K562 (cell line): ENCODE results near the gene GRB14. TPM values are rescaled to one million over a fixed set of nuclear protein-coding genes. Genes with fewer than 3 reads are reported as not detected.

Experiments used
- COPS2 ChIP-seq: fragments of 450-650 bp; conservative IDR thresholded peaks from 2 replicates; pipeline ENCODE4 v1.6.1; 2016; ENCODE audit warnings: mild to moderate bottlenecking, moderate library complexity
- E4F1 ChIP-seq: fragments of 250-450 bp; sonication (Bioruptor Pico); IDR thresholded peaks from 2 replicates; pipeline ENCODE4 v1.5.0; 2021; ENCODE audit warnings: mild to moderate bottlenecking, borderline replicate concordance
- SMARCC2 ChIP-seq: fragments of 450-650 bp; IDR thresholded peaks from 2 replicates; pipeline ENCODE4 v1.6.1; 2017; ENCODE audit warnings: antibody characterized with exemption, moderate library complexity, mild to moderate bottlenecking, low read depth
- ZFPM2 ChIP-seq: fragments of 250-450 bp; sonication (Bioruptor Pico); IDR thresholded peaks from 2 replicates; pipeline ENCODE4 v1.5.1; 2022; ENCODE audit warnings: mild to moderate bottlenecking
- ZNF449 ChIP-seq: fragments of 250-450 bp; sonication (Bioruptor Pico); IDR thresholded peaks from 2 replicates; pipeline ENCODE4 v1.8.0; 2022; ENCODE audit warnings: moderate library complexity, mild to moderate bottlenecking, inconsistent platforms
- ZNF830 ChIP-seq: fragments of 250-450 bp; sonication (Bioruptor Pico); IDR thresholded peaks from 2 replicates; pipeline ENCODE4 v1.5.0; 2021; ENCODE audit warnings: mild to moderate bottlenecking
- polyA plus RNA-seq, 8 experiments: library from polyadenylated mRNA; depleted of rRNA in 4 of 8; stranded (reverse) in 5 of 8; unstranded in 3 of 8; fragments of >200 nt; fragmentation: Nextera tagmentation in 2 of 8; fragmentation: Illumina TruSeq in 1 of 8; extraction: Ambion mirVana in 2 of 8; extraction: Trizol in 1 of 8; gene quantifications; 2 replicates each; pipeline versions ENCODE4 v1.2.1 to v1.2.3, GENCODE V29; 2011 to 2014; ENCODE audit warnings: inconsistent platforms in 1 of 8, missing spikeins in 1 of 8
- total RNA-seq, 7 experiments: library from RNA; depleted of rRNA in 6 of 7; stranded (reverse); fragments of >200 nt in 6 of 7; fragmentation: Illumina TruSeq in 2 of 7; extraction: Trizol in 2 of 7; gene quantifications; 2 replicates each; pipeline versions ENCODE4 v1.2.1 to v1.2.3, GENCODE V29; 2011 to 2021; ENCODE audit warnings: low replicate concordance in 1 of 7
- TF ChIP-seq, protein P1 (sequence below): fragments of 450-650 bp; IDR thresholded peaks from 2 replicates; pipeline ENCODE4 v1.6.1; 2016; ENCODE audit warnings: low read depth

Gene GRB14
- total and polyA plus RNA-seq, 9 of the 15 experiments (the other 6 are each of a cell fraction or from before 2014, with no cell fraction given), result not detected

DNA sequence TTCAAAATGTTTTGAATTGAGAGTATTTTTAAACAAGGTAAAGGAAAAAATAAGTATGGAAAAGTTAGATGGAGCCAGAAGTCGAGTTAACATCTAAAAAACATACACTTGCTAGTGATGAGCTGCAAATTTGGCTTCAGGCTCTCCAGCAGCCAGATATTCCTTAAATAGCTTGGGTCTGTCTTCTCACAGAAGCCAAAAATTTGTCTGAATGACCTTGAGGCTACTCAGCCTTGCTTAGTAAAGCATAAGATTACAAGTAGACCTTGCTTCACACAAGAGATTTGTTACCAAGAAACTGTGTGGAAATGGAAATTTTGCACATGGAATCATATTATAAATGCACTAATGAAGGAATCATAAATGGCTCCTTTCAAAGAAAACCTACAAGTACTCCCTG is 40.8 kb upstream of the GRB14 start (continued):
- TF ChIP-seq, protein P1, sequence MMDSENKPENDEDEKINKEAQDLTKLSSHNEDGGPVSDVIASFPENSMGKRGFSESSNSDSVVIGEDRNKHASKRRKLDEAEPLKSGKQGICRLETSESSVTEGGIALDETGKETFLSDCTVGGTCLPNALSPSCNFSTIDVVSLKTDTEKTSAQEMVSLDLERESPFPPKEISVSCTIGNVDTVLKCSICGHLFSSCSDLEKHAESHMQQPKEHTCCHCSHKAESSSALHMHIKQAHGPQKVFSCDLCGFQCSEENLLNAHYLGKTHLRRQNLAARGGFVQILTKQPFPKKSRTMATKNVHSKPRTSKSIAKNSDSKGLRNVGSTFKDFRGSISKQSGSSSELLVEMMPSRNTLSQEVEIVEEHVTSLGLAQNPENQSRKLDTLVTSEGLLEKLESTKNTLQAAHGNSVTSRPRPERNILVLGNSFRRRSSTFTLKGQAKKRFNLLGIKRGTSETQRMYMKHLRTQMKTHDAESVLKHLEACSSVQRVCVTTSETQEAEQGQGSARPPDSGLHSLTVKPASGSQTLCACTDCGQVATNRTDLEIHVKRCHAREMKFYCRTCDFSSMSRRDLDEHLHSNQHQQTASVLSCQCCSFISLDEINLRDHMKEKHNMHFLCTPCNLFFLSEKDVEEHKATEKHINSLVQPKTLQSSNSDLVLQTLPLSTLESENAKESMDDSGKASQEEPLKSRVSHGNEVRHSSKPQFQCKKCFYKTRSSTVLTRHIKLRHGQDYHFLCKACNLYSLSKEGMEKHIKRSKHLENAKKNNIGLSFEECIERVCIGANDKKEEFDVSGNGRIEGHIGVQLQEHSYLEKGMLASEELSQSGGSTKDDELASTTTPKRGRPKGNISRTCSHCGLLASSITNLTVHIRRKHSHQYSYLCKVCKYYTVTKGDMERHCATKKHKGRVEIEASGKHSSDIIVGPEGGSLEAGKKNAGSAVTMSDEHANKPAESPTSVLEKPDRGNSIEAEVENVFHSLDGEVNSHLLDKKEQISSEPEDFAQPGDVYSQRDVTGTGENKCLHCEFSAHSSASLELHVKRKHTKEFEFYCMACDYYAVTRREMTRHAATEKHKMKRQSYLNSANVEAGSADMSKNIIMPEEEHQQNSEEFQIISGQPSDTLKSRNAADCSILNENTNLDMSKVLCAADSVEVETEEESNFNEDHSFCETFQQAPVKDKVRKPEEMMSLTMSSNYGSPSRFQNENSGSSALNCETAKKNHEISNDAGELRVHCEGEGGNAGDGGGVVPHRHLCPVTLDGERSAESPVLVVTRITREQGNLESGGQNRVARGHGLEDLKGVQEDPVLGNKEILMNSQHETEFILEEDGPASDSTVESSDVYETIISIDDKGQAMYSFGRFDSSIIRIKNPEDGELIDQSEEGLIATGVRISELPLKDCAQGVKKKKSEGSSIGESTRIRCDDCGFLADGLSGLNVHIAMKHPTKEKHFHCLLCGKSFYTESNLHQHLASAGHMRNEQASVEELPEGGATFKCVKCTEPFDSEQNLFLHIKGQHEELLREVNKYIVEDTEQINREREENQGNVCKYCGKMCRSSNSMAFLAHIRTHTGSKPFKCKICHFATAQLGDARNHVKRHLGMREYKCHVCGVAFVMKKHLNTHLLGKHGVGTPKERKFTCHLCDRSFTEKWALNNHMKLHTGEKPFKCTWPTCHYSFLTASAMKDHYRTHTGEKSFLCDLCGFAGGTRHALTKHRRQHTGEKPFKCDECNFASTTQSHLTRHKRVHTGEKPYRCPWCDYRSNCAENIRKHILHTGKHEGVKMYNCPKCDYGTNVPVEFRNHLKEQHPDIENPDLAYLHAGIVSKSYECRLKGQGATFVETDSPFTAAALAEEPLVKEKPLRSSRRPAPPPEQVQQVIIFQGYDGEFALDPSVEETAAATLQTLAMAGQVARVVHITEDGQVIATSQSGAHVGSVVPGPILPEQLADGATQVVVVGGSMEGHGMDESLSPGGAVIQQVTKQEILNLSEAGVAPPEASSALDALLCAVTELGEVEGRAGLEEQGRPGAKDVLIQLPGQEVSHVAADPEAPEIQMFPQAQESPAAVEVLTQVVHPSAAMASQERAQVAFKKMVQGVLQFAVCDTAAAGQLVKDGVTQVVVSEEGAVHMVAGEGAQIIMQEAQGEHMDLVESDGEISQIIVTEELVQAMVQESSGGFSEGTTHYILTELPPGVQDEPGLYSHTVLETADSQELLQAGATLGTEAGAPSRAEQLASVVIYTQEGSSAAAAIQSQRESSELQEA, result no peak
- no peak for TF ChIP-seq ZNF449 (CRISPR knock-in tag)
- no peak for TF ChIP-seq COPS2
- TF ChIP-seq E4F1 (CRISPR knock-in tag), result no peak
- no peak for TF ChIP-seq ZNF830
- TF ChIP-seq SMARCC2, result no peak
- no peak for TF ChIP-seq ZFPM2
